GM12892 (cell line): ENCODE measurements around the gene ATP6V0A4.

Experiments used
- POLR2A ChIP-seq: IDR thresholded peaks from 2 replicates; pipeline ENCODE4 v1.6.1; 2011; ENCODE audit warnings: low read depth, low read length, control low read depth
- POLR2AphosphoS5 ChIP-seq: IDR thresholded peaks from 2 replicates; pipeline ENCODE4 v1.6.1; 2011; ENCODE audit warnings: low read depth, low read length, control low read depth

- TF ChIP-seq POLR2A (no peak), POLR2AphosphoS5 (no peak)
These were observed 27.1 kb downstream of the ATP6V0A4 start for GRCh38 chr7:138770904-138771303.
